GM12878 (cell line): ENCODE data around the gene DUSP11. TPM values are rescaled to one million over a fixed set of nuclear protein-coding genes. Genes with fewer than 3 reads are reported as not detected.

Source experiments
- ATF7 ChIP-seq: fragments of 450-650 bp; IDR thresholded peaks from 2 replicates; pipeline ENCODE4 v1.6.1; 2016; ENCODE audit warnings: low read depth, mild to moderate bottlenecking
- BCLAF1 ChIP-seq: fragments of 450-650 bp; IDR thresholded peaks from 2 replicates; pipeline ENCODE4 v1.6.1; 2017; ENCODE audit warnings: antibody characterized with exemption, mild to moderate bottlenecking, moderate library complexity
- CBX3 ChIP-seq: fragments of 200-600 bp; sonication (generic); IDR thresholded peaks from 2 replicates; pipeline ENCODE4 v1.6.1; 2016; ENCODE audit warnings: low read depth, borderline replicate concordance
- DPF2 ChIP-seq: fragments of 450-650 bp; IDR thresholded peaks from 2 replicates; pipeline ENCODE4 v1.6.1; 2017; ENCODE audit warnings: mild to moderate bottlenecking
- EZH2 ChIP-seq: IDR thresholded peaks from 2 replicates; pipeline ENCODE4 v1.6.1; 2012; ENCODE audit warnings: low read depth, mild to moderate bottlenecking, control low read depth, inconsistent platforms, low read length, borderline replicate concordance; ENCODE audit not compliant: control insufficient read depth
- HDAC2 ChIP-seq: fragments of 200-600 bp; sonication (generic); IDR thresholded peaks from 2 replicates; pipeline ENCODE4 v1.6.1; 2017
- IKZF2 ChIP-seq, 2 experiments: fragments of 450-650 bp; IDR thresholded peaks; 2 replicates each; pipeline ENCODE4 v1.6.1; 2017; ENCODE audit warnings: mild to moderate bottlenecking in 2 of 2, moderate library complexity in 2 of 2
- IRF3 ChIP-seq: fragments of 450-650 bp; IDR thresholded peaks from 2 replicates; pipeline ENCODE4 v1.6.1; 2014; ENCODE audit warnings: mild to moderate bottlenecking
- NFYB ChIP-seq: IDR thresholded peaks from 2 replicates; pipeline ENCODE4 v1.6.1; 2011; ENCODE audit warnings: low read depth, mild to moderate bottlenecking, low read length, improper control_type of control experiment, moderate library complexity; ENCODE audit not compliant: insufficient read depth
- PML ChIP-seq: IDR thresholded peaks from 2 replicates; pipeline ENCODE4 v1.6.1; 2012; ENCODE audit warnings: low read length, inconsistent platforms
- POLR2AphosphoS2 ChIP-seq: IDR thresholded peaks from 2 replicates; pipeline ENCODE4 v1.6.1; 2011; ENCODE audit warnings: low read depth, mild to moderate bottlenecking, low read length, improper control_type of control experiment, moderate library complexity
- RAD21 ChIP-seq: IDR thresholded peaks from 2 replicates; pipeline ENCODE4 v1.6.1; 2011; ENCODE audit warnings: mild to moderate bottlenecking, low read depth, low read length, moderate library complexity; ENCODE audit not compliant: insufficient read depth
- STAT3 ChIP-seq: IDR thresholded peaks from 2 replicates; pipeline ENCODE4 v1.6.1; 2011; ENCODE audit warnings: low read depth, low read length, improper control_type of control experiment
- USF2 ChIP-seq: IDR thresholded peaks from 2 replicates; pipeline ENCODE4 v1.6.1; 2011; ENCODE audit warnings: low read depth, low read length, improper control_type of control experiment, borderline replicate concordance
- ZBTB40 ChIP-seq: fragments of 450-650 bp; IDR thresholded peaks from 2 replicates; pipeline ENCODE4 v1.6.1; 2016; ENCODE audit warnings: mild to moderate bottlenecking, moderate library complexity, borderline replicate concordance
- polyA plus RNA-seq, 11 experiments: library from polyadenylated mRNA; depleted of rRNA in 4 of 11; unstranded in 6 of 11; stranded (reverse) in 5 of 11; fragments of >200 nt; fragmentation: Nextera tagmentation in 4 of 11; fragmentation: Illumina TruSeq in 1 of 11; extraction: Ambion mirVana in 4 of 11; extraction: Trizol in 1 of 11; gene quantifications; 1 replicate in 1 of 11; 2 replicates in 10 of 11; pipeline versions ENCODE4 v1.2.1 to v1.2.3, GENCODE V29; 2011 to 2016; ENCODE audit warnings: inconsistent platforms in 2 of 11, missing spikeins in 2 of 11, low read depth in 1 of 11
- total RNA-seq, 4 experiments: library from RNA; depleted of rRNA in 3 of 4; stranded (reverse); fragments of >200 nt in 3 of 4; fragmentation: Illumina TruSeq in 1 of 4; extraction: Trizol in 1 of 4; gene quantifications; 2 replicates each; pipeline versions ENCODE4 v1.2.1 to v1.2.3, GENCODE V29; 2013 to 2021

Gene DUSP11
- total and polyA plus RNA-seq, 10 of the 15 experiments (the other 5 are each of a cell fraction or from before 2014, with no cell fraction given), result 26.4 to 78.4 (median 47.9) TPM

GRCh38 chr2:73776381-73776780 is 3.5 kb downstream of the DUSP11 start (continued):
- TF ChIP-seq USF2 (no peak), DPF2 (no peak), IRF3 (no peak), HDAC2 (no peak), STAT3 (no peak), POLR2AphosphoS2 (no peak), BCLAF1 (no peak), IKZF2 (IDR thresholded peaks at IDR 0.05) (no peak), RAD21 (no peak), ZBTB40 (no peak), PML (no peak), EZH2 (no peak), CBX3 (no peak), NFYB (no peak), ATF7 (no peak)
